Activated T-helper 1 cell treated with anti-CD3 and anti-CD28 coated beads, Interleukin-12 subunit alpha, Interleukin-12 subunit beta, Interleukin-2, Interleukin-4 antibody, amounts not matched to agents 30 ng/mL and 10 ng/mL and 1 ng/mL, durations not matched to agents 14 hours and 24 hours and 36 hours (primary cell): ENCODE measurements around the gene TNFRSF25. TPM values are rescaled to one million over a fixed set of nuclear protein-coding genes. Genes with fewer than 3 reads are reported as not detected.
"Not testable (repeated sequence)": the region's sequence is repeated elsewhere in the genome, so short reads cannot be mapped to it uniquely, and the experiment has no call there.

Experiments
- DNase-seq: peaks from one replicate; pipeline ENCODE4 v3.0.0; 2021; ENCODE audit warnings: low spot score
- H3K27ac Mint-ChIP-seq: one replicate; pipeline ENCODE4 v1.8.0; 2021; ENCODE audit warnings: mild to moderate bottlenecking, mixed read lengths
- H3K27me3 Mint-ChIP-seq: one replicate; pipeline ENCODE4 v1.8.0; 2022; ENCODE audit warnings: mild to moderate bottlenecking, moderate library complexity, mixed read lengths; ENCODE audit not compliant: insufficient read depth
- H3K36me3 Mint-ChIP-seq: one replicate; pipeline ENCODE4 v1.8.0; 2021; ENCODE audit warnings: low read depth, mixed read lengths
- H3K4me1 Mint-ChIP-seq: one replicate; pipeline ENCODE4 v1.8.0; 2021; ENCODE audit warnings: low read depth, mixed read lengths
- H3K4me3 Mint-ChIP-seq: one replicate; pipeline ENCODE4 v1.8.0; 2021; ENCODE audit warnings: mild to moderate bottlenecking, moderate library complexity, mixed read lengths
- H3K9me3 Mint-ChIP-seq: one replicate; pipeline ENCODE4 v1.8.0; 2021; ENCODE audit warnings: mixed read lengths
- intact Hi-C: fragments of 100-400 bp; cut with micrococcal nuclease; formaldehyde crosslinking; loops from one replicate; pipeline ENCODE4 v1.15.1; 2024
- total RNA-seq: library from RNA; stranded (reverse); gene quantifications from 2 replicates; pipeline ENCODE4 v1.2.3, GENCODE V29; 2022

TNFRSF25 gene
- total RNA-seq, 1 donor from 2014 or later, result 151 TPM

- H3K36me3 Mint-ChIP-seq, result no peaks in the 10 kb centered on the region
These were observed 32.0 kb upstream of the TNFRSF25 start for GRCh38 chr1:6497867-6498575.

GRCh38 chr1:6497215-6497866 lies 31.4 kb upstream of the TNFRSF25 start:
- intact Hi-C loops, result no loop called here
- Mint-ChIP-seq H3K27ac (no peak overlapping the region), H3K9me3 (no peaks in the 10 kb centered on the region), H3K36me3 (no peaks in the 10 kb centered on the region), H3K4me1 (no peaks in the 10 kb centered on the region), H3K4me3 (peak overlapping the region; percentile 66), H3K27me3 (peaks cover 30% of the 10 kb centered on the region)
- peak; percentile 25 for DNase-seq

More at GRCh38 chr1:6497867-6498575, 32.0 kb upstream of the TNFRSF25 start:
- intact Hi-C loops, result no loop called here
- Mint-ChIP-seq H3K27me3 (peaks cover 30% of the 10 kb centered on the region), H3K9me3 (no peaks in the 10 kb centered on the region), H3K4me3 (peak overlapping the region; percentile 66), H3K4me1 (no peaks in the 10 kb centered on the region), H3K27ac (no peak overlapping the region)
- DNase-seq, result no peak

- Mint-ChIP-seq H3K4me3 (no peak overlapping the region), H3K4me1 (peaks cover under 1% of the 10 kb centered on the region), H3K27me3 (peaks cover 30% of the 10 kb centered on the region), H3K27ac (no peak overlapping the region), H3K9me3 (no peaks in the 10 kb centered on the region), H3K36me3 (no peaks in the 10 kb centered on the region)
- intact Hi-C loops, result no loop called here
- no peak for DNase-seq
These were observed 30.9 kb upstream of the TNFRSF25 start for GRCh38 chr1:6496890-6497214.

- Mint-ChIP-seq H3K27ac (no peak overlapping the region), H3K4me3 (peak overlapping the region; percentile 26), H3K36me3 (peaks cover 2% of the 10 kb centered on the region), H3K4me1 (peaks cover 6% of the 10 kb centered on the region), H3K27me3 (peaks cover 28% of the 10 kb centered on the region), H3K9me3 (no peaks in the 10 kb centered on the region)
- DNase-seq, result no peak
- intact Hi-C loops, result no loop called here
These were observed 30.4 kb upstream of the TNFRSF25 start for GRCh38 chr1:6496365-6496721.

GRCh38 chr1:6495540-6496364 lies 29.8 kb upstream of the TNFRSF25 start:
- Mint-ChIP-seq H3K4me3 (peak overlapping the region; percentile 26), H3K27me3 (peaks cover 23% of the 10 kb centered on the region), H3K36me3 (peaks cover 2% of the 10 kb centered on the region), H3K4me1 (peaks cover 9% of the 10 kb centered on the region), H3K27ac (no peak overlapping the region), H3K9me3 (no peaks in the 10 kb centered on the region)
- no peak for DNase-seq
- intact Hi-C loops, result no loop called here

GRCh38 chr1:6495041-6495441 lies 29.1 kb upstream of the TNFRSF25 start:
- peaks cover 2% of the 10 kb centered on the region for H3K36me3 Mint-ChIP-seq
- no peaks in the 10 kb centered on the region for H3K9me3 Mint-ChIP-seq
- H3K27me3 Mint-ChIP-seq, result peaks cover 23% of the 10 kb centered on the region
- H3K27ac Mint-ChIP-seq, result no peak overlapping the region
- peaks cover 9% of the 10 kb centered on the region for H3K4me1 Mint-ChIP-seq
- no peak overlapping the region for H3K4me3 Mint-ChIP-seq
- no peak for DNase-seq
- intact Hi-C loops, result no loop called here

GRCh38 chr1:6494627-6495026 lies 28.7 kb upstream of the TNFRSF25 start:
- H3K27me3 Mint-ChIP-seq, result peaks cover 23% of the 10 kb centered on the region
- H3K27ac Mint-ChIP-seq, result no peak overlapping the region
- peaks cover 2% of the 10 kb centered on the region for H3K36me3 Mint-ChIP-seq
- intact Hi-C loops, result loop anchor here (5.0 kb wide), 1 partner anchor 133 kb away; no protein-coding TSS in a partner anchor
- no peak for DNase-seq
- no peak overlapping the region for H3K4me3 Mint-ChIP-seq
- H3K9me3 Mint-ChIP-seq, result no peaks in the 10 kb centered on the region
- H3K4me1 Mint-ChIP-seq, result peaks cover 9% of the 10 kb centered on the region

GRCh38 chr1:6493834-6494223 lies 27.9 kb upstream of the TNFRSF25 start:
- intact Hi-C loops, result loop anchor here (5.0 kb wide), 1 partner anchor 133 kb away; no protein-coding TSS in a partner anchor
- not testable (repeated sequence) for H3K4me3 Mint-ChIP-seq, DNase-seq, H3K4me1 Mint-ChIP-seq, H3K9me3 Mint-ChIP-seq, H3K27ac Mint-ChIP-seq, H3K36me3 Mint-ChIP-seq
- H3K27me3 Mint-ChIP-seq, result peaks cover 21% of the 10 kb centered on the region

- Mint-ChIP-seq H3K4me1 (peaks cover 9% of the 10 kb centered on the region), H3K27ac (peak overlapping the region; percentile 68), H3K27me3 (peaks cover 21% of the 10 kb centered on the region), H3K9me3 (no peaks in the 10 kb centered on the region), H3K4me3 (peak overlapping the region; percentile 85), H3K36me3 (peaks cover 2% of the 10 kb centered on the region)
- intact Hi-C loops, result loop anchor here (5.0 kb wide), 1 partner anchor 135 kb away; no protein-coding TSS in a partner anchor
- DNase-seq, result no peak
These were observed 26.0 kb upstream of the TNFRSF25 start for GRCh38 chr1:6491966-6492365.

GRCh38 chr1:6491480-6491962 lies 25.5 kb upstream of the TNFRSF25 start, which contains the start of gene PLEKHG5:
TSS of gene PLEKHG5 (minus strand) at chr1:6491667. CDS start at chr1:6477571, 14,096 bp downstream.
- H3K27ac Mint-ChIP-seq, result peak within 1 kb of the TSS; percentile 68
- intact Hi-C loops, result loop anchor here (5.0 kb wide), 1 partner anchor 136 kb away; no protein-coding TSS in a partner anchor
- peak within 1 kb of the TSS; percentile 85 for H3K4me3 Mint-ChIP-seq
- H3K27me3 Mint-ChIP-seq, result peaks cover 19% of the 10 kb centered on the region
- peaks cover 2% of the 10 kb centered on the region for H3K36me3 Mint-ChIP-seq
- peaks cover 12% of the 10 kb centered on the region for H3K4me1 Mint-ChIP-seq
- H3K9me3 Mint-ChIP-seq, result no peaks in the 10 kb centered on the region
- DNase-seq, result no peak

- peak overlapping the region; percentile 68 for H3K27ac Mint-ChIP-seq
- intact Hi-C loops, result loop anchor here (5.0 kb wide), 1 partner anchor 136 kb away; no protein-coding TSS in a partner anchor
These were observed 25.1 kb upstream of the TNFRSF25 start for GRCh38 chr1:6491081-6491449.

GRCh38 chr1:6490181-6491080 lies 24.5 kb upstream of the TNFRSF25 start:
- Mint-ChIP-seq H3K27ac (peak overlapping the region; percentile 48), H3K4me3 (peak overlapping the region; percentile 85), H3K36me3 (peaks cover 2% of the 10 kb centered on the region), H3K27me3 (peaks cover 25% of the 10 kb centered on the region), H3K4me1 (peaks cover 16% of the 10 kb centered on the region), H3K9me3 (no peaks in the 10 kb centered on the region)
- peak; percentile 54 for DNase-seq
- intact Hi-C loops, result loop anchor here (5.0 kb wide), 1 partner anchor 137 kb away; no protein-coding TSS in a partner anchor

More at GRCh38 chr1:6491081-6491449, 25.1 kb upstream of the TNFRSF25 start:
- Mint-ChIP-seq H3K27me3 (peaks cover 20% of the 10 kb centered on the region), H3K9me3 (no peaks in the 10 kb centered on the region), H3K36me3 (peaks cover 2% of the 10 kb centered on the region), H3K4me1 (peaks cover 16% of the 10 kb centered on the region), H3K4me3 (peak overlapping the region; percentile 85)
- no peak for DNase-seq
